SK-N-SH (cell line): Measurements from ENCODE around the gene C1S. TPM values are rescaled to one million over a fixed set of nuclear protein-coding genes. Genes with fewer than 3 reads are reported as not detected.

Experiments
- CTCF ChIA-PET: fragments of 300-600, 350-600 bp; formaldehyde crosslinking; extraction: SDS; loops from one replicate; lab custom pipeline; 2021; lab: Yijun Ruan, JAX
- POLR2A ChIA-PET: fragments of 350-600 bp; sonication (Branson Sonifier 250); formaldehyde crosslinking; extraction: SDS; loops from one replicate; lab custom pipeline; 2020; ENCODE audit warnings: antibody characterized with exemption, inconsistent platforms; lab: Yijun Ruan, JAX
- DNase-seq: peaks from one replicate; pipeline ENCODE4 v3.0.0; 2012
- H2AFZ ChIP-seq: fragments of 200-600 bp; sonication (generic); 2 replicates; pipeline ENCODE4 v1.8.1; 2016; ENCODE audit warnings: antibody characterized with exemption, mild to moderate bottlenecking, low read depth
- H3F3A ChIP-seq: fragments of 200-600 bp; sonication (generic); replicated peaks from 2 replicates; pipeline ENCODE3; 2016; ENCODE audit warnings: antibody characterized with exemption, mild to moderate bottlenecking; ENCODE audit not compliant: insufficient read depth
- H3K27ac ChIP-seq, 2 experiments: fragments of 200-500 bp in 1 of 2; fragments of 200-600 bp in 1 of 2; sonication (Bioruptor generic) in 1 of 2; sonication (generic), shearing (Covaris generic) in 1 of 2; 2 replicates each; pipeline versions ENCODE4 v1.5.1 to v1.6.1; 2014 to 2016; ENCODE audit warnings: low read depth in 2 of 2, inconsistent platforms in 1 of 2, low read length in 1 of 2, mild to moderate bottlenecking in 1 of 2, mixed read lengths in 1 of 2
- H3K27me3 ChIP-seq: fragments of 200-600 bp; sonication (generic), shearing (Covaris generic); 2 replicates; pipeline ENCODE4 v1.6.1; 2016; ENCODE audit warnings: mixed run types; ENCODE audit not compliant: insufficient read depth
- H3K36me3 ChIP-seq, 2 experiments: fragments of 200-500 bp in 1 of 2; fragments of 200-600 bp in 1 of 2; sonication (Bioruptor generic) in 1 of 2; sonication (generic) in 1 of 2; replicated peaks in 1 of 2; 2 replicates each; pipeline versions ENCODE3 to v1.5.1; 2014 to 2016; ENCODE audit warnings: low read length in 1 of 2, mild to moderate bottlenecking in 1 of 2; ENCODE audit not compliant: insufficient read depth in 2 of 2, control insufficient read depth in 1 of 2
- H3K4me1 ChIP-seq, 2 experiments: fragments of 200-500 bp in 1 of 2; fragments of 200-600 bp in 1 of 2; sonication (Bioruptor generic) in 1 of 2; sonication (generic), shearing (Covaris generic) in 1 of 2; 2 replicates each; pipeline versions ENCODE4 v1.5.1 to v1.6.1; 2014 to 2016; ENCODE audit warnings: low read depth in 1 of 2, low read length in 1 of 2, mixed run types in 1 of 2; ENCODE audit not compliant: insufficient read depth in 2 of 2, control insufficient read depth in 1 of 2
- H3K4me2 ChIP-seq: fragments of 200-600 bp; sonication (generic), shearing (Covaris generic); 2 replicates; pipeline ENCODE4 v1.6.1; 2017; ENCODE audit warnings: mixed run types
- H3K4me3 ChIP-seq, 2 experiments: fragments of 200-500 bp in 1 of 2; fragments of 200-600 bp in 1 of 2; sonication (Bioruptor generic) in 1 of 2; sonication (generic), shearing (Covaris generic) in 1 of 2; 2 replicates each; pipeline versions ENCODE4 v1.5.1 to v1.8.1; 2014 to 2016; ENCODE audit warnings: low read depth in 2 of 2, inconsistent platforms in 1 of 2, low read length in 1 of 2, mild to moderate bottlenecking in 1 of 2, mixed read lengths in 1 of 2, moderate library complexity in 1 of 2
- H3K79me2 ChIP-seq: fragments of 200-600 bp; sonication (generic); 2 replicates; pipeline ENCODE4 v1.8.1; 2017; ENCODE audit warnings: mild to moderate bottlenecking; ENCODE audit not compliant: insufficient read depth
- H3K9ac ChIP-seq: fragments of 200-600 bp; sonication (generic); 2 replicates; pipeline ENCODE4 v1.6.1; 2017; ENCODE audit warnings: mixed run types
- H3K9me2 ChIP-seq: fragments of 200-600 bp; sonication (generic); 2 replicates; pipeline ENCODE4 v1.6.1; 2017; ENCODE audit warnings: mixed run types
- H3K9me3 ChIP-seq: fragments of 200-600 bp; sonication (generic); 2 replicates; pipeline ENCODE4 v1.6.1; 2017; ENCODE audit warnings: mixed run types, mild to moderate bottlenecking, moderate library complexity
- H4K20me1 ChIP-seq: fragments of 200-600 bp; sonication (generic); 2 replicates; pipeline ENCODE4 v1.6.1; 2017; ENCODE audit warnings: mild to moderate bottlenecking, mixed run types; ENCODE audit not compliant: insufficient read depth
- CHD2 ChIP-seq: fragments of 150-350 bp; IDR thresholded peaks from 2 replicates; pipeline ENCODE4 v1.6.1; 2018; ENCODE audit warnings: low read length; ENCODE audit not compliant: partially characterized antibody
- ELF1 ChIP-seq: IDR thresholded peaks from 2 replicates; pipeline ENCODE4 v1.4.0; 2012
- EZH2phosphoT487 ChIP-seq: fragments of 200-600 bp; sonication (generic); IDR thresholded peaks from 2 replicates; pipeline ENCODE4 v1.6.1; 2017; ENCODE audit warnings: low read depth, mixed run types, mild to moderate bottlenecking, antibody characterized with exemption, moderate library complexity, borderline replicate concordance
- FOXJ3 ChIP-seq: sonication (generic); formaldehyde crosslinking; IDR thresholded peaks from 2 replicates; pipeline ENCODE4 v1.5.1; 2020; ENCODE audit warnings: mild to moderate bottlenecking, missing genetic modification reagents
- GABPA ChIP-seq: IDR thresholded peaks from 2 replicates; pipeline ENCODE4 v1.4.0; 2012; ENCODE audit warnings: low read depth, mild to moderate bottlenecking
- JUND ChIP-seq: IDR thresholded peaks from 2 replicates; pipeline ENCODE4 v1.4.0; 2012
- MAX ChIP-seq: IDR thresholded peaks from 2 replicates; pipeline ENCODE4 v1.4.0; 2012; ENCODE audit warnings: low read depth
- MEF2A ChIP-seq: IDR thresholded peaks from 2 replicates; pipeline ENCODE4 v1.4.0; 2012; ENCODE audit warnings: low read depth, borderline replicate concordance
- POLR2AphosphoS5 ChIP-seq: IDR thresholded peaks from 2 replicates; pipeline ENCODE4 v1.6.1; 2012; ENCODE audit warnings: low read depth, low read length
- RAD21 ChIP-seq: IDR thresholded peaks from 2 replicates; pipeline ENCODE4 v1.6.1; 2012; ENCODE audit warnings: mild to moderate bottlenecking, low read length
- RCOR1 ChIP-seq: fragments of 150-350 bp; IDR thresholded peaks from 2 replicates; pipeline ENCODE4 v1.6.1; 2017; ENCODE audit warnings: antibody characterized with exemption, low read length
- REST ChIP-seq: IDR thresholded peaks from 2 replicates; pipeline ENCODE4 v1.6.1; 2012; ENCODE audit warnings: mild to moderate bottlenecking, low read depth, low read length, moderate library complexity
- RFX5 ChIP-seq: IDR thresholded peaks from 2 replicates; pipeline ENCODE4 v1.6.1; 2012; ENCODE audit warnings: mild to moderate bottlenecking, improper control_type of control experiment, low read length
- SIN3A ChIP-seq: IDR thresholded peaks from 2 replicates; pipeline ENCODE4 v1.6.1; 2012; ENCODE audit warnings: low read depth, mild to moderate bottlenecking, low read length, moderate library complexity, borderline replicate concordance
- TAF1 ChIP-seq: IDR thresholded peaks from 2 replicates; pipeline ENCODE4 v1.6.1; 2012; ENCODE audit warnings: low read depth, mild to moderate bottlenecking, low read length, moderate library complexity, borderline replicate concordance
- TCF12 ChIP-seq: IDR thresholded peaks from 2 replicates; pipeline ENCODE4 v1.4.0; 2012
- TEAD4 ChIP-seq: IDR thresholded peaks from 2 replicates; pipeline ENCODE4 v1.4.0; 2012; ENCODE audit warnings: mild to moderate bottlenecking, borderline replicate concordance; ENCODE audit not compliant: insufficient read depth
- ZBTB33 ChIP-seq: IDR thresholded peaks from 2 replicates; pipeline ENCODE4 v1.4.0; 2012; ENCODE audit warnings: low read depth, borderline replicate concordance
- WGBS: methylation state at CpG from one replicate; pipeline ENCODE4 v1.1.6; 2017; ENCODE audit warnings: low lambda C conversion rate; 5-methylcytosine and 5-hydroxymethylcytosine counted together
- polyA plus RNA-seq, 3 experiments: library from polyadenylated mRNA; depleted of rRNA; stranded (reverse); fragments of >200 nt; gene quantifications; 2 replicates each; pipeline ENCODE4 v1.2.3, GENCODE V29; 2012

The C1S gene
- polyA plus RNA-seq, 1 of the 3 experiments (the other 2 are of a cell fraction) = 14.5 TPM

- TF ChIP-seq REST (0 out of 2 replicates have a peak, but pooled peaks have one; percentile 39), GABPA (no peak), MEF2A (no peak), ZBTB33 (no peak), MAX (no peak; the same call in 1 of the 2 replicates), JUND (no peak), POLR2AphosphoS5 (peak; percentile 49; the same call in 1 of the 2 replicates), FOXJ3 (CRISPR knock-in tag) (no peak), CHD2 (peak; percentile 72), TCF12 (no peak), RCOR1 (0 out of 2 replicates have a peak, but pooled peaks have one; percentile 30), RFX5 (no peak)
Observed at GRCh38 chr12:7108796-7109571, 48.5 kb downstream of the C1S start, which contains the start of gene C1RL (continued).

GRCh38 chr12:7109572-7109920, 49.0 kb downstream of the C1S start:
- no peak for TF ChIP-seq RAD21
- TF ChIP-seq ZBTB33 = no peak
- TF ChIP-seq ELF1 = no peak
- TF ChIP-seq SIN3A = no peak
- no peak for TF ChIP-seq TEAD4
- no peak for TF ChIP-seq TAF1
- no peak for TF ChIP-seq JUND
- TF ChIP-seq EZH2phosphoT487 = no peak
- no peak for DNase-seq
- Histone ChIP-seq H3K27ac (no peak overlapping the region), H3K4me1 (peaks cover 0 to 23% of the 10 kb centered on the region in 2 experiments; a peak in 2 of 4 replicates), H3K9ac (no peak overlapping the region), H3F3A (no peaks in the 10 kb centered on the region), H3K9me2 (no peaks in the 10 kb centered on the region), H3K36me3 (peaks cover 0 to 5% of the 10 kb centered on the region in 2 experiments), H3K4me3 (peak overlapping the region in 1 of 2 experiments; percentile 55; a peak in 1 of 4 replicates), H3K9me3 (0 out of 2 replicates have a peak, but pooled peaks cover 6% of the 10 kb centered on the region), H4K20me1 (no peaks in the 10 kb centered on the region), H3K79me2 (no peaks in the 10 kb centered on the region), H2AFZ (no peak overlapping the region), H3K27me3 (no peaks in the 10 kb centered on the region), H3K4me2 (no peak overlapping the region)
- ChIA-PET POLR2A (interaction anchor here (2.7 kb wide), 1 partner anchor 166 kb away, joined by 20 read pairs; the partner anchor contains the start of genes C12orf57 and RNU7-1), CTCF (interaction anchor here (0.7 to 3.9 kb wide), 24 partner anchors 8 to 172 kb away, joined by 3 to 28 read pairs (median 4); partner anchors contain the start of genes C12orf57, C1R, C1S and CLSTN3)
- WGBS = 20% methylated on average over 3 of the region's 5 CpGs
